Thyroid gland (tissue), 4 donors: ENCODE data around the gene RPTOR. TPM values are rescaled to one million over a fixed set of nuclear protein-coding genes. Genes with fewer than 3 reads are reported as not detected.

Experiments used
- DNase-seq, 2 donors: peaks; one replicate each; pipeline ENCODE4 v3.0.0-alpha.2; 2019
- H3K27ac ChIP-seq, 3 donors: fragments of 200-600 bp; sonication (generic); 1 replicate in 2 of 3; 2 replicates in 1 of 3; pipeline ENCODE4 v1.5.1; 2016 to 2019; ENCODE audit warnings: mild to moderate bottlenecking in 1 of 3, moderate library complexity in 1 of 3
- H3K27me3 ChIP-seq: fragments of 200-600 bp; sonication (generic); one replicate; pipeline ENCODE4 v1.5.1; 2019
- H3K36me3 ChIP-seq, 2 donors: fragments of 200-600 bp; sonication (generic); one replicate each; pipeline ENCODE4 v1.5.1; 2016 to 2019
- H3K4me1 ChIP-seq, 2 donors: fragments of 200-600 bp; sonication (generic); one replicate each; pipeline ENCODE4 v1.5.1; 2017 to 2019
- H3K4me3 ChIP-seq, 3 donors: fragments of 200-600 bp; sonication (generic); replicated peaks in 1 of 3; 1 replicate in 2 of 3; 2 replicates in 1 of 3; pipeline ENCODE4 v1.5.1; 2016; ENCODE audit warnings: mild to moderate bottlenecking in 1 of 3
- H3K9me3 ChIP-seq: fragments of 200-600 bp; sonication (generic); one replicate; pipeline ENCODE4 v1.5.1; 2017
- CTCF ChIP-seq, 6 experiments: fragments of 200-600 bp in 3 of 6; fragments of 450-650 bp in 3 of 6; sonication (generic) in 3 of 6; IDR thresholded peaks; one replicate each; pipeline ENCODE4 v1.5.1; 2016 to 2019; ENCODE audit warnings: antibody characterized with exemption in 6 of 6, mild to moderate bottlenecking in 2 of 6, inconsistent platforms in 1 of 6, moderate library complexity in 1 of 6
- POLR2A ChIP-seq, 2 donors: fragments of 450-650 bp; IDR thresholded peaks; one replicate each; pipeline ENCODE4 v1.6.1; 2017; ENCODE audit warnings: antibody characterized with exemption in 2 of 2, mild to moderate bottlenecking in 2 of 2, moderate library complexity in 1 of 2
- WGBS, 2 donors: methylation state at CpG; one replicate each; pipeline ENCODE4 v1.1.5; 2017; 5-methylcytosine and 5-hydroxymethylcytosine counted together
- intact Hi-C: fragments of 100-400 bp; cut with DNase I; formaldehyde crosslinking; loops from one replicate; pipeline ENCODE4 v1.15.1; 2023
- total RNA-seq, 4 donors: library from RNA; depleted of rRNA; stranded (reverse); fragments of >200 nt; gene quantifications; one replicate each; pipeline ENCODE4 v1.2.3, GENCODE V29; 2016

The RPTOR gene
- total RNA-seq, 4 donors from 2014 or later: 24.2 to 58.1 (median 34.5) TPM

- 79 to 83% methylated on average over 18 to 22 of the region's 23 CpGs for WGBS, 2 donors
- H3K4me3 ChIP-seq: no peak overlapping the region
- no peak overlapping the region for H3K27ac ChIP-seq
- intact Hi-C loops: no loop called here
- H3K9me3 ChIP-seq: no peaks in the 10 kb centered on the region
- no peak for DNase-seq
- no peaks in the 10 kb centered on the region for H3K27me3 ChIP-seq
- peaks cover 0 to 2% of the 10 kb centered on the region in 2 donors for H3K36me3 ChIP-seq
- TF ChIP-seq CTCF (IDR thresholded peaks at IDR 0.05) (no peak), POLR2A (IDR thresholded peaks at IDR 0.05) (no peak)
- H3K4me1 ChIP-seq: peaks cover 0 to 10% of the 10 kb centered on the region in 2 donors
Measured at GRCh38 chr17:80959330-80960036, 414.8 kb downstream of the RPTOR start.

- WGBS, 2 donors: 88 to 92% methylated on average over 4 to 5 of the region's 24 CpGs
- H3K36me3 ChIP-seq: peaks cover 0 to 9% of the 10 kb centered on the region in 2 donors
- no peak overlapping the region for H3K27ac ChIP-seq
- H3K9me3 ChIP-seq: no peaks in the 10 kb centered on the region
- intact Hi-C loops: no loop called here
- H3K27me3 ChIP-seq: no peaks in the 10 kb centered on the region
- no peak for DNase-seq
- TF ChIP-seq POLR2A (IDR thresholded peaks at IDR 0.05): no peak
- no peak for TF ChIP-seq CTCF (IDR thresholded peaks at IDR 0.05)
- H3K4me1 ChIP-seq: peaks cover 0 to 10% of the 10 kb centered on the region in 2 donors
- no peak overlapping the region for H3K4me3 ChIP-seq
Measured at GRCh38 chr17:80960037-80960796, 415.6 kb downstream of the RPTOR start.

- intact Hi-C loops: no loop called here
- no peaks in the 10 kb centered on the region for H3K27me3 ChIP-seq
- H3K4me1 ChIP-seq: peaks cover 0 to 10% of the 10 kb centered on the region in 2 donors
- no peaks in the 10 kb centered on the region for H3K9me3 ChIP-seq
- 92 to 96% methylated on average over 10 to 17 of the region's 31 CpGs for WGBS, 2 donors
- no peak overlapping the region for H3K4me3 ChIP-seq
- H3K36me3 ChIP-seq: peaks cover 0 to 9% of the 10 kb centered on the region in 2 donors
- no peak overlapping the region for H3K27ac ChIP-seq
- no peak for DNase-seq
- TF ChIP-seq POLR2A (IDR thresholded peaks at IDR 0.05) (no peak), CTCF (IDR thresholded peaks at IDR 0.05) (no peak)
Measured at GRCh38 chr17:80960797-80961452, 416.3 kb downstream of the RPTOR start.

GRCh38 chr17:80961541-80962330 is 417.1 kb downstream of the RPTOR start:
- Histone ChIP-seq H3K4me3 (no peak overlapping the region), H3K36me3 (peaks cover 0 to 9% of the 10 kb centered on the region in 2 donors), H3K9me3 (no peaks in the 10 kb centered on the region), H3K4me1 (peaks cover 0 to 10% of the 10 kb centered on the region in 2 donors), H3K27me3 (no peaks in the 10 kb centered on the region), H3K27ac (no peak overlapping the region)
- WGBS, 2 donors: 86 to 92% methylated on average over 20 to 21 of the region's 21 CpGs
- no peak for TF ChIP-seq CTCF (IDR thresholded peaks at IDR 0.05)
- TF ChIP-seq POLR2A (IDR thresholded peaks at IDR 0.05): no peak
- no peak for DNase-seq
- intact Hi-C loops: no loop called here
